NB4 (cell line): ENCODE measurements around the gene SCP2.

Experiments
- DNase-seq: peaks from one replicate; pipeline ENCODE4 v3.0.0; 2010; ENCODE audit warnings: low read depth
- H3K4me3 ChIP-seq: one replicate; pipeline ENCODE4 v1.5.1; 2011; ENCODE audit warnings: mild to moderate bottlenecking, low read depth, low read length, moderate library complexity
- CTCF ChIP-seq: IDR thresholded peaks from one replicate; pipeline ENCODE4 v1.5.1; 2012; ENCODE audit warnings: low read depth, low read length
- MAX ChIP-seq: IDR thresholded peaks from 2 replicates; pipeline ENCODE4 v1.6.1; 2011; ENCODE audit warnings: low read depth, low read length
- MYC ChIP-seq: IDR thresholded peaks from 2 replicates; pipeline ENCODE4 v1.6.1; 2011; ENCODE audit warnings: low read depth, low read length
- POLR2A ChIP-seq: IDR thresholded peaks from 2 replicates; pipeline ENCODE4 v1.6.1; 2011; ENCODE audit warnings: mild to moderate bottlenecking; ENCODE audit not compliant: insufficient read length; ENCODE audit errors: extremely low read depth

SCP2 gene

GRCh38 chr1:53066488-53066887 lies 139.4 kb downstream of the SCP2 start:
- DNase-seq = no peak
- H3K4me3 ChIP-seq = no peak overlapping the region
- TF ChIP-seq MYC = no peak
- TF ChIP-seq CTCF = no peak
- TF ChIP-seq MAX = no peak
- no peak for TF ChIP-seq POLR2A

- TF ChIP-seq MAX = no peak
- TF ChIP-seq MYC = no peak
- TF ChIP-seq CTCF = no peak
- no peak for TF ChIP-seq POLR2A
- no peak for DNase-seq
Observed at GRCh38 chr1:53066891-53067738, 140.0 kb downstream of the SCP2 start.

GRCh38 chr1:53067886-53068285 lies 140.8 kb downstream of the SCP2 start:
- TF ChIP-seq CTCF (no peak), POLR2A (no peak), MYC (no peak), MAX (no peak)
- DNase-seq = no peak
- H3K4me3 ChIP-seq = no peak overlapping the region

More at GRCh38 chr1:53066891-53067738, 140.0 kb downstream of the SCP2 start:
- H3K4me3 ChIP-seq = no peak overlapping the region

GRCh38 chr1:53068314-53069099 lies 141.4 kb downstream of the SCP2 start:
- TF ChIP-seq POLR2A = no peak
- TF ChIP-seq CTCF = no peak
- no peak for TF ChIP-seq MYC
- no peak for TF ChIP-seq MAX
- no peak overlapping the region for H3K4me3 ChIP-seq
- no peak for DNase-seq

GRCh38 chr1:53069265-53069662 lies 142.2 kb downstream of the SCP2 start:
- TF ChIP-seq MAX = no peak
- no peak for TF ChIP-seq CTCF
- no peak for TF ChIP-seq POLR2A
- TF ChIP-seq MYC = no peak
- no peak overlapping the region for H3K4me3 ChIP-seq
- no peak for DNase-seq
